AG10803 (cell line): ENCODE measurements around the gene OSBPL10.

Experiments
- DNase-seq: peaks from one replicate; pipeline ENCODE4 v3.0.0; 2010; ENCODE audit warnings: low read depth
- H3K4me3 ChIP-seq: 2 replicates; pipeline ENCODE4 v1.5.1; 2011; ENCODE audit warnings: mild to moderate bottlenecking, low read length, control low read depth
- TF ChIP-seq, protein P1 (sequence below): conservative IDR thresholded peaks from 2 replicates; pipeline ENCODE4 v1.5.1; 2011; ENCODE audit warnings: mild to moderate bottlenecking, low read length, control low read depth, inconsistent platforms

Gene OSBPL10

DNA sequence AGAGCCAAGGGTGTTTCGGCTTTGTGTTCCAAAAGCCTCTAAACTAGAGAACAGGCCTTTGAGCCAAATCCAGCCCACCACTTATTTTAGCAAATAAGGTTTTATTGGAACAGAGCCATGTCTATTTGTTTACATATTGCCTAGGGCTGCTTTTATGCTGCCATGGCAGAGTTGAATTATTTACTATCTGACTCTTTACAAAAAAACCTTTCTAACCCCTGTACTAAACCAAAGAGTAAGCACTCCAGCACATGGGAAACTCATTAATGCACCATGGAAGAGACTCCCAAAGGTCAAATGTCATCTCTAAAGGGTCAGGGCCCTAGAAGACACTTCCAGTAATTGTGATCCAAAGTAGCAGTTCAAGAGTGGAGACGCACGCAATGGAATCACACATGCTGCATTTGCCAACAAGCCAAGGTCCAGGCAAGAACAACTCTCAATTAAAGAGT, 22.3 kb downstream of the OSBPL10 start:
- no peak overlapping the region for H3K4me3 ChIP-seq
- TF ChIP-seq, protein P1, sequence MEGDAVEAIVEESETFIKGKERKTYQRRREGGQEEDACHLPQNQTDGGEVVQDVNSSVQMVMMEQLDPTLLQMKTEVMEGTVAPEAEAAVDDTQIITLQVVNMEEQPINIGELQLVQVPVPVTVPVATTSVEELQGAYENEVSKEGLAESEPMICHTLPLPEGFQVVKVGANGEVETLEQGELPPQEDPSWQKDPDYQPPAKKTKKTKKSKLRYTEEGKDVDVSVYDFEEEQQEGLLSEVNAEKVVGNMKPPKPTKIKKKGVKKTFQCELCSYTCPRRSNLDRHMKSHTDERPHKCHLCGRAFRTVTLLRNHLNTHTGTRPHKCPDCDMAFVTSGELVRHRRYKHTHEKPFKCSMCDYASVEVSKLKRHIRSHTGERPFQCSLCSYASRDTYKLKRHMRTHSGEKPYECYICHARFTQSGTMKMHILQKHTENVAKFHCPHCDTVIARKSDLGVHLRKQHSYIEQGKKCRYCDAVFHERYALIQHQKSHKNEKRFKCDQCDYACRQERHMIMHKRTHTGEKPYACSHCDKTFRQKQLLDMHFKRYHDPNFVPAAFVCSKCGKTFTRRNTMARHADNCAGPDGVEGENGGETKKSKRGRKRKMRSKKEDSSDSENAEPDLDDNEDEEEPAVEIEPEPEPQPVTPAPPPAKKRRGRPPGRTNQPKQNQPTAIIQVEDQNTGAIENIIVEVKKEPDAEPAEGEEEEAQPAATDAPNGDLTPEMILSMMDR: no peak
- no peak for DNase-seq

DNA sequence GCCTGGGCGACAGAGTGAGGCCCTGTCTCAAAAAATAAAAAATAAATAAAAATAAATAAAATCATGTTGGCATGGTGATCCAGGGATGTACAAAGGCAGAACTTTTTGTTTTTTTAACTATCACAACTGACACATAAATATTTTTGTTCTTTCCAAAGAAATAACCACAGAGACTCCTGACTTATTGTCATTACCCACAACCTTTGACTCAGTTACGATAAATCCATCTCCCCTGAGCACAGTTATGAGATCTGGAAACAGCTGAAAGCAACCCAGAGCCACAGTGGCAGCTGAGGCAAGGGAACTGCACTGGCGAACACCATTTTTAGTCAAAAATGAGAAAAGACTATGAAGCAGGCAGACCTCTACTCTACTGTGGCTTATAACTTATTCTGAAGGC, 24.0 kb downstream of the OSBPL10 start:
- no peak for DNase-seq
- H3K4me3 ChIP-seq: no peak overlapping the region
- TF ChIP-seq, protein P1: no peak

DNA sequence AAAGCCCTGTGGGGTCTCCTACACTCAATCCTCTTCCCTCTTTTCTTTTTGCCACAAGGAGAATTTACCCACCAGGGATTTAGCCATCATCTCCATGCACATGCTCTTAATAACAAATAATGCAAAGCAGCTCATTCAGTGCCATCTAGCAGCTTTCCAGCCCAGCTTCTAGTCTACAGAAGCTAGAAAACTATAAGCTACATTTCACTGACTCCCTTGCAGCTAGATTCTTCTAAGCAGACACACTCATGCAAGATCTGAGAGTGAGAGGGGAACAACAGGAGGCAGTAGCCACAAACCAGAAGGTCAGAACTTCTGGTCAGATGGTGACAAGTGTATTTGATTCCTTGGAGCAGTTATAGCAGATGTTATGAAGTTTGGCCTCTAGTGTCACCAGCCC, 25.5 kb downstream of the OSBPL10 start:
- TF ChIP-seq, protein P1: no peak
- DNase-seq: no peak
- H3K4me3 ChIP-seq: no peak overlapping the region

DNA sequence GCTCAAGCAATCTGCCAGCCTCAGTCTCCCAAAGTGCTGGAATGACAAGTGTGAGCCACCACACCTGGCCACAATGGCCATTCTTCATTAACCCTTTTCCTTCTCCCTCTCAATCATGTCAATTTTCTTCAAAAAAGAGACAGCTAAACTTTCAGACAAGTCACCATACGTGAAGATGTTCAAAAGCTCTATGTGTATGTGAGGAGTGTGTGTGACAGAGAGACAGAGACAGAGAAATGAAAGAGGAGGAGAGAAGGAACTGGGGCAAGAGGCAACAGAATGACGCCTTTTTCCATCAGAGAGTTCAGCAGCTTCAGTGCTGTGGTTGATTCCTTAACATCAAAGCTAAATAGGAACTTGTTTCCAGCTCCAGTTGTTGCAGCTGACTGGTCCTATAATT, 27.4 kb downstream of the OSBPL10 start:
- TF ChIP-seq, protein P1: no peak
- no peak overlapping the region for H3K4me3 ChIP-seq
- DNase-seq: no peak

DNA sequence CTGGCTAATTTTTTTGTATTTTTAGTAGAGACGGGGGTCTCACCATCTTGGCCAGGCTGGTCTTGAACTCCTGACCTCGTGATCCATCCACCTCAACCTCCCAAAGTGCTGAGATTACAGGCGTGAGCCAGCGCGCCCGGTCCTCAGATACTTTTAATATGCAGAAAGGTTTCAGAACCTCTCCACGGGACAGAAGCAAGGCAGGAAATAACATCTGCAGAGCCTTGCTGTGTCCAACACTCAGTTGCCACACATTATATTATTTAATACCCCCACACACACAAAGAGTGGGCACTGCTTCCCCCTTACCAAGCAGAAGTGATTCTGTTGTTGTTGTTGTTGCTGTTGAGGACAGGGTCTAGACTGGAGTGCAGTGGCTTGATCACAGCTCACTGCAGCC, 28.0 kb downstream of the OSBPL10 start:
- no peak for DNase-seq
- no peak overlapping the region for H3K4me3 ChIP-seq
- TF ChIP-seq, protein P1: no peak

DNA sequence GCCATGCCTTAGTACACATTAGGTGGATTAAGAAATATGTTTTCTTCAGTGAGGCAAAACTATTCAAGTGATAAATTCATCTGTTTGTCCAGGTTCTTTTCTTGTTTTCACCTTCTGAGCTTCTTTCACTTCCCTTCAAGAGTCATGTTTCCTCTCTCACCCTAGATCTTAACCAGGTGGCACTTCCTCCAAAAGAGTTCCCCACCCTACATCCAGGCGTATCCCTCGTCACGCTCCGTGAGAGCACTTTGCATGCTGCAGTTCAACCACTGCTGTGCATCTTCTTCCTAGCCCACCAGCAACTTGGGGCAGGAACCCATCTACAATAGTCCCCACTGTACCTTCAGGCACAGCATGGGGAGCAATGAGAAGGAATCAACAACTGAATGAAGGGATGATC, 28.9 kb downstream of the OSBPL10 start:
- no peak for DNase-seq
- H3K4me3 ChIP-seq: no peak overlapping the region

DNA sequence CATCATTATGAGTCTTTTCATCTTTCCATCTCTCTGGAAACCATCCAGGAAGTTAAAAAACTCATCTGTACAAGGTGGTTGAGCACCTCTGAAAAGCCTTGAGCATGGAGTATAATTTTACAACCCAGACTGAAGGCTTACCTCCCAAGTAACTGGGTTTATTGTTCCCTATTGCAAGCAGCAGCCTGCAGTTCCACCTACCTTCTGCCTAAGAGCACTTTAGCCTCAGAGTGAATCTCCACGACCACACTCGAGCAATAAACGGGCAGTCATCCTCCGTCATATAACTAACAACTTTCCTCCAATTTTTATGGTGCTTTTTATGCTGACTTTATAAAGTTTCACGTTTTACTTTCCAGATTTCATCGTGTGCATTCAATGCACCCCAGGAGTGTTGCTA, 32.8 kb downstream of the OSBPL10 start:
- TF ChIP-seq, protein P1: no peak
- DNase-seq: no peak
- no peak overlapping the region for H3K4me3 ChIP-seq

More for the DNA sequence above, 28.9 kb downstream of the OSBPL10 start:
- TF ChIP-seq, protein P1: no peak
